ENCODE results near the gene RPL37A.

RPL37A gene

DNA sequence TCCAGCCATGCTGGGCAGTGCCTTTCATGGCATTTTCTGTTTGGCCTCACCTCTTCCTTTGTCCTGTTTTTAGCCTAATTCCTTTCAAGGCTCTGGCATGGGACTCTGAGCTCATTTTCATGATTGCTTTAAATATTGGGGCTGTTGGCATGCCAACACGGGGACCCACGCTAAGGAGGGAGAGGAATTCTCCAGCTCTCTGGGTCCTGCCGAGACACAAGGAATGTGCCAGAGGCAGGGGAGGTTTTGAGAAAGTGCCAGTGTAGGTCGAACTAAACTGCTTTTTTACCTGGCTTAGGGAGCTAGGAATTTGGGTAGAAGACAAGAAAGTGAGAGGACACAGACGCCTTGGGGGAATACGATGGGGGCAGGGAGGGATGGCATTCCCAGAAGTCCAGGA lies 42.3 kb downstream of the RPL37A start:
- TF ChIP-seq BCL11B (tag by site-specific recombination; IDR thresholded peaks at IDR 0.05; ENCODE audit: low read depth) (no peak), ZNF169 (tag by site-specific recombination; IDR thresholded peaks at IDR 0.05) (no peak), ZNF341 (tag by site-specific recombination; IDR thresholded peaks at IDR 0.05; ENCODE audit: low read depth) (no peak), ZNF514 (tag by site-specific recombination; IDR thresholded peaks at IDR 0.05) (no peak), ZNF555 (tag by site-specific recombination; conservative IDR thresholded peaks at IDR 0.05) (no peak), ZNF580 (tag by site-specific recombination; IDR thresholded peaks at IDR 0.05) (no peak), ZNF175 (tag by site-specific recombination; IDR thresholded peaks at IDR 0.05) (no peak), ZNF146 (tag by site-specific recombination; IDR thresholded peaks at IDR 0.05) (no peak), ZNF114 (tag by site-specific recombination; IDR thresholded peaks at IDR 0.05) (no peak)
- no peaks in the 10 kb centered on the region for H3K9me3 ChIP-seq (ENCODE audit: control insufficient read depth, insufficient read depth, low read depth, low read length)
- ChIA-PET CTCF (interaction anchor here (2.2 to 2.5 kb wide), 2 partner anchors 22 to 25 kb away, joined by 8 to 9 read pairs; no protein-coding TSS in a partner anchor), POLR2A (no interaction called here)
- H3K27ac ChIP-seq (ENCODE audit: extremely low read depth, low read depth, low read length) = no peak overlapping the region
- no peak overlapping the region for H3K4me3 ChIP-seq (ENCODE audit: low read depth, low read length)
- H3K4me1 ChIP-seq (ENCODE audit: control insufficient read depth, insufficient read depth, low read length) = no peaks in the 10 kb centered on the region
- no peaks in the 10 kb centered on the region for H3K36me3 ChIP-seq (ENCODE audit: control insufficient read depth in 2 of 2, insufficient read depth in 1 of 2, low read length in 2 of 2)

DNA sequence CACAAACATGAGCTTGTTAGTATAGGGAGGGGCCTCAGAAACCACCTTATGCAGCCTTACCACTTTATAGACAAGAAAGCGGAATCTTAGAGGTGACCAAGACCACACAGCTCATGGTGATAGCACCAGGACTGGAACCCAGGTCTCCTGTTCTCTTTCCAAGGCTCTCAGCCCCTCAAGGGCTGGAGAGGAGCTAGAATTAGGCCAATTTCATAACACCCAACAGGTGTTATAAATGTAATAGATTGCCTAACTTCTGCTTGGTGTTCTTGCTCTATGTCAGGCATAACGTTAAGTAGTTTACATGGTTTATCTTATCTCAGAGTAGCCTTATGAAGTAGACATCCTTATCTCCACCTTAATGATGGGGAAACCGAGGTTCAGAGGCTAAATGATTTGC lies 42.9 kb downstream of the RPL37A start:
- POLR2A ChIA-PET = no interaction called here
- no peak overlapping the region for H3K27ac ChIP-seq (ENCODE audit: extremely low read depth, low read depth, low read length)
- TF ChIP-seq ZNF426 (tag by site-specific recombination; IDR thresholded peaks at IDR 0.05) = no peak
- TF ChIP-seq, protein P1, sequence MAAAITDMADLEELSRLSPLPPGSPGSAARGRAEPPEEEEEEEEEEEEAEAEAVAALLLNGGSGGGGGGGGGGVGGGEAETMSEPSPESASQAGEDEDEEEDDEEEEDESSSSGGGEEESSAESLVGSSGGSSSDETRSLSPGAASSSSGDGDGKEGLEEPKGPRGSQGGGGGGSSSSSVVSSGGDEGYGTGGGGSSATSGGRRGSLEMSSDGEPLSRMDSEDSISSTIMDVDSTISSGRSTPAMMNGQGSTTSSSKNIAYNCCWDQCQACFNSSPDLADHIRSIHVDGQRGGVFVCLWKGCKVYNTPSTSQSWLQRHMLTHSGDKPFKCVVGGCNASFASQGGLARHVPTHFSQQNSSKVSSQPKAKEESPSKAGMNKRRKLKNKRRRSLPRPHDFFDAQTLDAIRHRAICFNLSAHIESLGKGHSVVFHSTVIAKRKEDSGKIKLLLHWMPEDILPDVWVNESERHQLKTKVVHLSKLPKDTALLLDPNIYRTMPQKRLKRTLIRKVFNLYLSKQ (tag by site-specific recombination; IDR thresholded peaks at IDR 0.05; ENCODE audit: borderline replicate concordance) = no peak
- no peak for TF ChIP-seq ZNF202 (tag by site-specific recombination; IDR thresholded peaks at IDR 0.05; ENCODE audit: borderline replicate concordance)
- TF ChIP-seq ZNF223 (tag by site-specific recombination; IDR thresholded peaks at IDR 0.05) = no peak
- no peak for TF ChIP-seq ZNF169 (tag by site-specific recombination; IDR thresholded peaks at IDR 0.05)
- no peak for TF ChIP-seq ZNF544 (tag by site-specific recombination; IDR thresholded peaks at IDR 0.05)
- TF ChIP-seq, protein P2, sequence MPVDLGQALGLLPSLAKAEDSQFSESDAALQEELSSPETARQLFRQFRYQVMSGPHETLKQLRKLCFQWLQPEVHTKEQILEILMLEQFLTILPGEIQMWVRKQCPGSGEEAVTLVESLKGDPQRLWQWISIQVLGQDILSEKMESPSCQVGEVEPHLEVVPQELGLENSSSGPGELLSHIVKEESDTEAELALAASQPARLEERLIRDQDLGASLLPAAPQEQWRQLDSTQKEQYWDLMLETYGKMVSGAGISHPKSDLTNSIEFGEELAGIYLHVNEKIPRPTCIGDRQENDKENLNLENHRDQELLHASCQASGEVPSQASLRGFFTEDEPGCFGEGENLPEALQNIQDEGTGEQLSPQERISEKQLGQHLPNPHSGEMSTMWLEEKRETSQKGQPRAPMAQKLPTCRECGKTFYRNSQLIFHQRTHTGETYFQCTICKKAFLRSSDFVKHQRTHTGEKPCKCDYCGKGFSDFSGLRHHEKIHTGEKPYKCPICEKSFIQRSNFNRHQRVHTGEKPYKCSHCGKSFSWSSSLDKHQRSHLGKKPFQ (tag by site-specific recombination; IDR thresholded peaks at IDR 0.05) = no peak
- TF ChIP-seq ZNF488 (tag by site-specific recombination; IDR thresholded peaks at IDR 0.05) = no peak
- TF ChIP-seq REST (tag by site-specific recombination; IDR thresholded peaks at IDR 0.05) = no peak
- no peak for TF ChIP-seq FEZF1 (tag by site-specific recombination; IDR thresholded peaks at IDR 0.05)
- TF ChIP-seq ZNF571 (tag by site-specific recombination; IDR thresholded peaks at IDR 0.05) = no peak
- no peak for TF ChIP-seq ZFP41 (tag by site-specific recombination; IDR thresholded peaks at IDR 0.05; ENCODE audit: borderline replicate concordance)
- TF ChIP-seq ZNF473 (tag by site-specific recombination; IDR thresholded peaks at IDR 0.05) = no peak
- TF ChIP-seq EGR2 (tag by site-specific recombination; IDR thresholded peaks at IDR 0.05; ENCODE audit: low read depth) = no peak
- TF ChIP-seq ZBTB10 (tag by site-specific recombination; IDR thresholded peaks at IDR 0.05) = no peak
- TF ChIP-seq, protein P3, sequence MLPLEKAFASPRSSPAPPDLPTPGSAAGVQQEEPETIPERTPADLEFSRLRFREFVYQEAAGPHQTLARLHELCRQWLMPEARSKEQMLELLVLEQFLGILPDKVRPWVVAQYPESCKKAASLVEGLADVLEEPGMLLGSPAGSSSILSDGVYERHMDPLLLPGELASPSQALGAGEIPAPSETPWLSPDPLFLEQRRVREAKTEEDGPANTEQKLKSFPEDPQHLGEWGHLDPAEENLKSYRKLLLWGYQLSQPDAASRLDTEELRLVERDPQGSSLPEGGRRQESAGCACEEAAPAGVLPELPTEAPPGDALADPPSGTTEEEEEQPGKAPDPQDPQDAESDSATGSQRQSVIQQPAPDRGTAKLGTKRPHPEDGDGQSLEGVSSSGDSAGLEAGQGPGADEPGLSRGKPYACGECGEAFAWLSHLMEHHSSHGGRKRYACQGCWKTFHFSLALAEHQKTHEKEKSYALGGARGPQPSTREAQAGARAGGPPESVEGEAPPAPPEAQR (tag by site-specific recombination; IDR thresholded peaks at IDR 0.05) = no peak

More for the DNA sequence above, 42.9 kb downstream of the RPL37A start:
- no peaks in the 10 kb centered on the region for H3K36me3 ChIP-seq (ENCODE audit: control insufficient read depth in 2 of 2, insufficient read depth in 1 of 2, low read length in 2 of 2)
- H3K4me3 ChIP-seq (ENCODE audit: low read depth, low read length) = no peak overlapping the region
- CTCF ChIA-PET = interaction anchor here (0.6 to 2.5 kb wide), 3 partner anchors 23 to 166 kb away, joined by 3 to 9 read pairs (median 8); no protein-coding TSS in a partner anchor
- H3K4me1 ChIP-seq (ENCODE audit: control insufficient read depth, insufficient read depth, low read length) = no peaks in the 10 kb centered on the region
- no peaks in the 10 kb centered on the region for H3K9me3 ChIP-seq (ENCODE audit: control insufficient read depth, insufficient read depth, low read depth, low read length)

Data from HEK293 (cell line).